ENCODE measurements around the gene MCIDAS. TPM values are rescaled to one million over a fixed set of nuclear protein-coding genes. Genes with fewer than 3 reads are reported as not detected.

MCIDAS gene
- total RNA-seq, 1 experiment from 2014 or later, result 6.4 TPM

DNA sequence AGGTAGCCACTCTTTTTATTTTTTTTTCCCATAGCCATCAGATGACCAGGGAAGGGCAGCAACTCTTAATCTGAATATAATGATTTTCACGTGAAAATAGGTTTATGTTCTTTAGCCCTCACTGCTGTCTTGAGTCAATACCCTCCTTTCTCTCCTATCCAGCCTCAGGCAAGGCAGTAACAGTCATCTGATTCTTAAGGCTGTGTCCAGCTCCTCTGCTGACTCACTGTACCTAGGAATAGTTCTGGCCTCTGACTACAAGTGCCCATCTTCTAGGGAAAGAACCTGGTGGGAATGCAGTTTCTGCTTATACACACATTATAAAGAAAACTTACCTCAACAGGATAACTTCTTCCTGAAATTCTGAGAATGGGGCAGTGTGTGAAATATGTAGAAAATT is 49.7 kb upstream of the MCIDAS start:
- Histone ChIP-seq H3K36me3 (ENCODE audit: control insufficient read depth in 1 of 2, insufficient read depth in 2 of 2, low read length in 2 of 2) (peaks cover 32 to 49% of the 10 kb centered on the region in 2 experiments; a peak in 3 of 4 replicates), H3K4me1 (ENCODE audit: control insufficient read depth in 1 of 2, insufficient read depth in 2 of 2, low read length in 2 of 2) (no peaks in the 10 kb centered on the region), H3K4me3 (replicated peaks in 1 of 2; ENCODE audit: low read depth in 1 of 2, low read length in 2 of 2) (no peak overlapping the region), H3K9ac (ENCODE audit: low read length) (no peak overlapping the region), H3K79me2 (ENCODE audit: insufficient read depth, low read length) (no peaks in the 10 kb centered on the region), H4K20me1 (ENCODE audit: insufficient read depth) (no peaks in the 10 kb centered on the region), H3K9me2 (ENCODE audit: insufficient read depth) (no peaks in the 10 kb centered on the region), H3K9me3 (ENCODE audit: control insufficient read depth in 1 of 2, insufficient read depth in 1 of 2, low read depth in 1 of 2, low read length in 2 of 2) (no peaks in the 10 kb centered on the region), H3K27me3 (ENCODE audit: insufficient read depth, low read length) (no peaks in the 10 kb centered on the region), H3K27ac (ENCODE audit: low read depth, low read length) (no peak overlapping the region), H3K4me2 (ENCODE audit: low read length) (no peak overlapping the region), H2AFZ (ENCODE audit: low read depth, low read length, poor library complexity, severe bottlenecking) (no peak overlapping the region)
- ATAC-seq, result no peak
- intact Hi-C loops (cut with micrococcal nuclease), result no loop called here
- POLR2A ChIA-PET, result no interaction called here
- CTCF ChIA-PET, result no interaction called here
- no peak for DNase-seq (ENCODE audit: low read depth, low spot score)
- TF ChIP-seq EZH2 (IDR thresholded peaks at IDR 0.05), result no peak
- RAD21 ChIA-PET (ENCODE audit: low non-redundant PET in 1 of 2, low total read pairs in 2 of 2, uncharacterized antibody in 2 of 2, unreplicated experiment in 2 of 2), result no interaction called here
- no TSS peak for BruUV-seq (replicated peaks)

GRCh38 chr5:55258339-55258738 is 31.2 kb upstream of the MCIDAS start:
- ChIA-PET RAD21 (ENCODE audit: low non-redundant PET in 1 of 2, low total read pairs in 2 of 2, uncharacterized antibody in 2 of 2, unreplicated experiment in 2 of 2) (no interaction called here), CTCF (no interaction called here), POLR2A (no interaction called here)
- Histone ChIP-seq H3K27ac (ENCODE audit: low read depth, low read length) (no peak overlapping the region), H3K9ac (ENCODE audit: low read length) (no peak overlapping the region), H3K9me3 (ENCODE audit: control insufficient read depth in 1 of 2, insufficient read depth in 1 of 2, low read depth in 1 of 2, low read length in 2 of 2) (no peaks in the 10 kb centered on the region), H4K20me1 (ENCODE audit: insufficient read depth) (no peaks in the 10 kb centered on the region), H2AFZ (ENCODE audit: low read depth, low read length, poor library complexity, severe bottlenecking) (no peak overlapping the region), H3K9me2 (ENCODE audit: insufficient read depth) (no peaks in the 10 kb centered on the region), H3K79me2 (ENCODE audit: insufficient read depth, low read length) (no peaks in the 10 kb centered on the region), H3K4me1 (ENCODE audit: control insufficient read depth in 1 of 2, insufficient read depth in 2 of 2, low read length in 2 of 2) (peaks cover 0 to 4% of the 10 kb centered on the region in 2 experiments; a peak in 1 of 4 replicates), H3K27me3 (ENCODE audit: insufficient read depth, low read length) (no peaks in the 10 kb centered on the region), H3K4me2 (ENCODE audit: low read length) (no peak overlapping the region), H3K36me3 (ENCODE audit: control insufficient read depth in 1 of 2, insufficient read depth in 2 of 2, low read length in 2 of 2) (peaks cover 16 to 26% of the 10 kb centered on the region in 2 experiments; a peak in 3 of 4 replicates), H3K4me3 (replicated peaks in 1 of 2; ENCODE audit: low read depth in 1 of 2, low read length in 2 of 2) (no peak overlapping the region)
- intact Hi-C loops (cut with micrococcal nuclease), result no loop called here
- no TSS peak for BruUV-seq (replicated peaks)
- ATAC-seq (no peak), DNase-seq (ENCODE audit: low read depth, low spot score) (no peak)
- TF ChIP-seq MAX (IDR thresholded peaks at IDR 0.05) (no peak), POLR2A (IDR thresholded peaks at IDR 0.05; ENCODE audit: borderline replicate concordance, extremely low read depth, insufficient read depth, insufficient read length) (no peak), SIN3A (IDR thresholded peaks at IDR 0.05; ENCODE audit: low read depth) (no peak), YY1 (IDR thresholded peaks at IDR 0.05; ENCODE audit: extremely low read depth, insufficient replicate concordance, low read depth, low read length) (no peak), SP1 (IDR thresholded peaks at IDR 0.05; ENCODE audit: low read depth) (no peak), POLR2AphosphoS5 (IDR thresholded peaks at IDR 0.05; ENCODE audit: low read depth, low read length) (no peak), TCF7L2 (IDR thresholded peaks at IDR 0.05; ENCODE audit: borderline replicate concordance, extremely low read depth, insufficient read depth, insufficient read length) (no peak), ZNF274 (IDR thresholded peaks at IDR 0.05; ENCODE audit: low read depth, low read length) (no peak), JUND (IDR thresholded peaks at IDR 0.05) (no peak), RAD21 (IDR thresholded peaks at IDR 0.05; ENCODE audit: low read depth) (no peak), CEBPB (IDR thresholded peaks at IDR 0.05; ENCODE audit: low read depth) (no peak), ZBTB33 (IDR thresholded peaks at IDR 0.05; ENCODE audit: extremely low read depth, insufficient replicate concordance, low read length) (no peak), FOSL1 (IDR thresholded peaks at IDR 0.05; ENCODE audit: low read depth) (no peak), SRF (IDR thresholded peaks at IDR 0.05; ENCODE audit: low read depth) (no peak), EGR1 (IDR thresholded peaks at IDR 0.05; ENCODE audit: low read depth) (no peak), EZH2 (IDR thresholded peaks at IDR 0.05) (no peak)
- TF ChIP-seq, protein P1, sequence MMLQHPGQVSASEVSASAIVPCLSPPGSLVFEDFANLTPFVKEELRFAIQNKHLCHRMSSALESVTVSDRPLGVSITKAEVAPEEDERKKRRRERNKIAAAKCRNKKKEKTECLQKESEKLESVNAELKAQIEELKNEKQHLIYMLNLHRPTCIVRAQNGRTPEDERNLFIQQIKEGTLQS (IDR thresholded peaks at IDR 0.05), result no peak

Measured in HCT116 (cell line).